OCI-LY7 (cell line): ENCODE results near the gene HMX3.

Experiments
- CTCF ChIP-seq: fragments of 200-600 bp; sonication (generic); conservative IDR thresholded peaks from 2 replicates; pipeline ENCODE4 v1.5.1; 2014; ENCODE audit warnings: mild to moderate bottlenecking, antibody characterized with exemption, low read length, moderate library complexity, mixed read lengths
- EZH2phosphoT487 ChIP-seq: fragments of 200-600 bp; sonication (generic); IDR thresholded peaks from 2 replicates; pipeline ENCODE4 v1.6.1; 2018; ENCODE audit warnings: low read depth, borderline replicate concordance, mild to moderate bottlenecking, mixed run types, antibody characterized with exemption, low read length, moderate library complexity, mixed read lengths

DNA sequence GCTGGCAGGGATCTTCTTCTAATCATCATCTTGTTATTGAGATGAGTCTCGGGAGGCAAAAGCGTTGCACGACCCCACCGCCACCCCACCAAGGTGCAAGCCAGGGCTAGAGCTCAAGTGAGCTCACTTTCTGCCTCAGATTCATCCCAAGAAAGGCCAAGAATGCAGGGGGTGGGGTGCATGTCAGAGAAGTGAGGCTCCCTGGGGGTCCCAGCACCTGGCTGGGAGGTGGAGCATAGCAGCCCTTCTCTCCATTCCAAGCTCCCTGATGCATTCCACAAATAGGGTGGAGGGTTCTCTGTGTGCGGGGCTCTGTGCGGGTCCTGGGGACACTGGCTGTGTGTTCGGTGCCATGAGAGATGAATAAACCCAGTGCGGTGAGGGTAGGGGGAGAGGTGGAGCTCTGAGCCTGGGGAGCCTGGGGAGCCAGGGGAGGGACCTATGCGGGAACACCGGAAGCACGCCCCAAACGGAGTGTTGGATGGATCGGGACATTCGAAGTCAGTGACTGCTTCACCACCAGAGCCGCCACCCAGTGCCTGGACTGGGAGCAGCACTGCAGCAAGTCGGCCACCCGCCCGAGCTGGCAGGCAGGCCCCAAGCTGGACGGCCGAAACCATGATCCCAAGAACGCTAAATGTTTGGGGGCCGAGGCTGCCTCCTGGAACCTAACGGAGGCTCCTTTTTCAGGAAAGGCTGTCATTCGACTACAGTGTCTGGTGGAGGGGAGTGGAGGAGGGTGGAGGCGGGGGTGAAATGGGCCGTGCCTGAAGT, 17.9 kb upstream of the HMX3 start:
- no peak for TF ChIP-seq CTCF
- no peak for TF ChIP-seq EZH2phosphoT487
